H9 (cell line): ENCODE measurements around the gene TRIM43. TPM values are rescaled to one million over a fixed set of nuclear protein-coding genes. Genes with fewer than 3 reads are reported as not detected.

Source experiments
- DNase-seq: peaks from one replicate; pipeline ENCODE4 v3.0.0-alpha.2; 2017
- H2AFZ ChIP-seq: one replicate; pipeline ENCODE4 v1.6.1; 2013; ENCODE audit warnings: mild to moderate bottlenecking, low read length, control low read depth, moderate library complexity
- H2AK5ac ChIP-seq: 2 replicates; pipeline ENCODE4 v1.6.1; 2013; ENCODE audit warnings: low read length, control low read depth, mixed read lengths; ENCODE audit not compliant: insufficient read length
- H2BK120ac ChIP-seq: one replicate; pipeline ENCODE4 v1.6.1; 2013; ENCODE audit warnings: low read depth, mild to moderate bottlenecking, low read length, control low read depth, inconsistent platforms; ENCODE audit not compliant: poor library complexity, severe bottlenecking
- H2BK12ac ChIP-seq: 2 replicates; pipeline ENCODE4 v1.6.1; 2013; ENCODE audit warnings: low read length, control low read depth, mixed read lengths, low read depth; ENCODE audit not compliant: insufficient read length
- H2BK15ac ChIP-seq: 2 replicates; pipeline ENCODE4 v1.6.1; 2013; ENCODE audit warnings: low read depth, low read length, control low read depth
- H2BK20ac ChIP-seq: one replicate; pipeline ENCODE4 v1.6.1; 2013; ENCODE audit warnings: low read depth, mild to moderate bottlenecking, low read length, control low read depth, inconsistent platforms; ENCODE audit not compliant: poor library complexity, severe bottlenecking
- H2BK5ac ChIP-seq: 2 replicates; pipeline ENCODE4 v1.6.1; 2013; ENCODE audit warnings: low read length, control low read depth, mixed read lengths; ENCODE audit not compliant: insufficient read length
- H3K14ac ChIP-seq: 2 replicates; pipeline ENCODE4 v1.6.1; 2013; ENCODE audit warnings: low read length, control low read depth; ENCODE audit not compliant: insufficient read depth
- H3K18ac ChIP-seq: 2 replicates; pipeline ENCODE4 v1.6.1; 2013; ENCODE audit warnings: low read depth, mild to moderate bottlenecking, mixed read lengths, low read length, control low read depth; ENCODE audit not compliant: insufficient read length
- H3K23ac ChIP-seq: 2 replicates; pipeline ENCODE4 v1.6.1; 2013; ENCODE audit warnings: low read length, control low read depth, mixed read lengths, low read depth; ENCODE audit not compliant: insufficient read length
- H3K23me2 ChIP-seq: 2 replicates; pipeline ENCODE4 v1.6.1; 2013; ENCODE audit warnings: low read depth, mild to moderate bottlenecking, mixed read lengths, low read length, control low read depth; ENCODE audit not compliant: insufficient read length, poor library complexity, severe bottlenecking
- H3K27ac ChIP-seq: 2 replicates; pipeline ENCODE4 v1.5.1; 2013; ENCODE audit warnings: low read length, control low read depth, mixed read lengths, low read depth; ENCODE audit not compliant: insufficient read length
- H3K27me3 ChIP-seq: 2 replicates; pipeline ENCODE4 v1.6.1; 2013; ENCODE audit warnings: low read length, control low read depth, inconsistent platforms; ENCODE audit not compliant: insufficient read depth
- H3K4ac ChIP-seq: 2 replicates; pipeline ENCODE4 v1.6.1; 2013; ENCODE audit warnings: low read depth, mild to moderate bottlenecking, control low read depth, inconsistent platforms, low read length, moderate library complexity
- H3K4me1 ChIP-seq: 2 replicates; pipeline ENCODE4 v1.6.1; 2013; ENCODE audit warnings: low read length, control low read depth, inconsistent platforms; ENCODE audit not compliant: insufficient read depth
- H3K4me2 ChIP-seq: 2 replicates; pipeline ENCODE4 v1.6.1; 2013; ENCODE audit warnings: low read length, control low read depth, mixed read lengths; ENCODE audit not compliant: insufficient read length, insufficient read depth
- H3K56ac ChIP-seq: 2 replicates; pipeline ENCODE4 v1.6.1; 2013; ENCODE audit warnings: low read depth, mild to moderate bottlenecking, mixed read lengths, low read length, control low read depth; ENCODE audit not compliant: insufficient read length
- H3K79me1 ChIP-seq: 2 replicates; pipeline ENCODE4 v1.6.1; 2013; ENCODE audit warnings: low read depth, mild to moderate bottlenecking, moderate library complexity, low read length, control low read depth, inconsistent platforms; ENCODE audit not compliant: insufficient read depth, poor library complexity, severe bottlenecking
- H3K79me2 ChIP-seq: 2 replicates; pipeline ENCODE4 v1.6.1; 2013; ENCODE audit warnings: low read length, control low read depth, inconsistent platforms; ENCODE audit not compliant: insufficient read depth
- H3K9ac ChIP-seq: 2 replicates; pipeline ENCODE4 v1.6.1; 2013; ENCODE audit warnings: low read length, control low read depth, mixed read lengths; ENCODE audit not compliant: insufficient read length; ENCODE audit errors: extremely low read depth
- H3K9me3 ChIP-seq: one replicate; pipeline ENCODE4 v1.6.1; 2013; ENCODE audit warnings: low read depth, low read length, inconsistent platforms; ENCODE audit not compliant: control insufficient read depth
- H3T11ph ChIP-seq: one replicate; pipeline ENCODE4 v1.6.1; 2013; ENCODE audit warnings: mild to moderate bottlenecking, low read length, control low read depth, inconsistent platforms
- H4K20me1 ChIP-seq: one replicate; pipeline ENCODE4 v1.6.1; 2013; ENCODE audit not compliant: control insufficient read depth, insufficient read length, insufficient read depth
- H4K5ac ChIP-seq: 2 replicates; pipeline ENCODE4 v1.6.1; 2013; ENCODE audit warnings: low read depth, mild to moderate bottlenecking, mixed read lengths, low read length, control low read depth; ENCODE audit not compliant: insufficient read length
- H4K8ac ChIP-seq: replicated peaks from 2 replicates; pipeline ENCODE4 v1.6.1; 2013; ENCODE audit warnings: low read length, control low read depth, mixed read lengths, low read depth; ENCODE audit not compliant: insufficient read length
- H4K91ac ChIP-seq: 2 replicates; pipeline ENCODE4 v1.6.1; 2013; ENCODE audit warnings: low read depth, mild to moderate bottlenecking, moderate library complexity, mixed read lengths, low read length, control low read depth; ENCODE audit not compliant: insufficient read length
- H3K27ac Mint-ChIP-seq, 3 experiments: 2 replicates in 2 of 3; 3 replicates in 1 of 3; pipeline ENCODE4 v1.8.0; 2020 to 2021; ENCODE audit warnings: mixed read lengths in 3 of 3, mild to moderate bottlenecking in 1 of 3, moderate library complexity in 1 of 3
- H3K27me3 Mint-ChIP-seq: 2 replicates; pipeline ENCODE4 v1.8.0; 2021; ENCODE audit warnings: low read depth, mild to moderate bottlenecking, moderate library complexity, mixed read lengths
- H3K36me3 Mint-ChIP-seq, 3 experiments: 2 replicates in 2 of 3; 3 replicates in 1 of 3; pipeline ENCODE4 v1.8.0; 2020 to 2021; ENCODE audit warnings: low read depth in 3 of 3, mixed read lengths in 3 of 3; ENCODE audit not compliant: insufficient read depth in 1 of 3
- H3K4me1 Mint-ChIP-seq, 2 experiments: 2 replicates each; pipeline ENCODE4 v1.8.0; 2020; ENCODE audit warnings: mixed read lengths in 2 of 2
- H3K4me3 Mint-ChIP-seq, 2 experiments: 2 replicates in 1 of 2; 3 replicates in 1 of 2; pipeline ENCODE4 v1.8.0; 2020 to 2021; ENCODE audit warnings: mild to moderate bottlenecking in 2 of 2, mixed read lengths in 2 of 2, moderate library complexity in 1 of 2
- H3K9me3 Mint-ChIP-seq, 2 experiments: 2 replicates in 1 of 2; 3 replicates in 1 of 2; pipeline ENCODE4 v1.8.0; 2020; ENCODE audit warnings: mild to moderate bottlenecking in 2 of 2, mixed read lengths in 2 of 2, moderate library complexity in 1 of 2
- CTCF ChIP-seq: fragments of 200-600 bp; sonication (generic); conservative IDR thresholded peaks from 3 replicates; pipeline ENCODE4 v1.8.0; 2021; ENCODE audit warnings: antibody characterized with exemption, mild to moderate bottlenecking
- WGBS: extraction: QIAGEN DNeasy Blood & Tissue Kit; methylation state at CpG from one replicate; pipeline ENCODE4 v1.1.7; 2013; ENCODE audit warnings: missing lambda C conversion rate, low lambda C conversion rate, mixed read lengths; ENCODE audit not compliant: insufficient read length; ENCODE audit errors: extremely low coverage; 5-methylcytosine and 5-hydroxymethylcytosine counted together
- total RNA-seq: library from RNA; stranded (reverse); gene quantifications from 2 replicates; pipeline ENCODE4 v1.2.1, GENCODE V29; 2021

Gene TRIM43
- total RNA-seq, 1 experiment from 2014 or later: not detected

- Mint-ChIP-seq H3K4me3 (no peak overlapping the region), H3K4me1 (no peaks in the 10 kb centered on the region), H3K9me3 (peaks cover 0 to 62% of the 10 kb centered on the region in 2 experiments; a peak in 2 of 5 replicates), H3K36me3 (no peaks in the 10 kb centered on the region), H3K27ac (no peak overlapping the region), H3K27me3 (peaks cover 9% of the 10 kb centered on the region)
- no peak overlapping the region for H2AFZ ChIP-seq
- H2BK5ac ChIP-seq: no peak overlapping the region
- no peak overlapping the region for H3K18ac ChIP-seq
- WGBS: no CpG with 5 or more reads among the region's 17 CpGs
- no peak overlapping the region for H3K9ac ChIP-seq
- no peaks in the 10 kb centered on the region for H3K4me1 ChIP-seq
- no peak for TF ChIP-seq CTCF
- H3K23ac ChIP-seq: no peak overlapping the region
- no peaks in the 10 kb centered on the region for H3K79me2 ChIP-seq
- H3K27ac ChIP-seq: no peak overlapping the region
- no peak overlapping the region for H2BK12ac ChIP-seq
- H3K9me3 ChIP-seq: no peaks in the 10 kb centered on the region
- H4K8ac ChIP-seq: no peak overlapping the region
- no peak overlapping the region for H2BK20ac ChIP-seq
- no peak for DNase-seq
- no peaks in the 10 kb centered on the region for H3K23me2 ChIP-seq
- no peak overlapping the region for H3K56ac ChIP-seq
- no peaks in the 10 kb centered on the region for H4K20me1 ChIP-seq
- H4K91ac ChIP-seq: no peak overlapping the region
- no peak overlapping the region for H2AK5ac ChIP-seq
- no peaks in the 10 kb centered on the region for H3K79me1 ChIP-seq
- H3K4ac ChIP-seq: no peak overlapping the region
- no peak overlapping the region for H2BK15ac ChIP-seq
- no peaks in the 10 kb centered on the region for H3K27me3 ChIP-seq
- H2BK120ac ChIP-seq: no peak overlapping the region
- no peak overlapping the region for H3K14ac ChIP-seq
- H3T11ph ChIP-seq: no peak overlapping the region
- no peak overlapping the region for H4K5ac ChIP-seq
- H3K4me2 ChIP-seq: no peak overlapping the region
Measured at GRCh38 chr2:95551055-95551568, 40.7 kb upstream of the TRIM43 start.
